LoVo (cell line): ENCODE results near the gene GNAZ.
"Not testable (repeated sequence)": the region's sequence is repeated elsewhere in the genome, so short reads cannot be mapped to it uniquely, and the experiment has no call there.

ENCODE experiments used
- DNase-seq: peaks from one replicate; pipeline ENCODE4 v3.0.0-alpha.2; 2016; ENCODE audit warnings: low spot score

GNAZ gene

GRCh38 chr22:23133922-23134321 lies 63.6 kb downstream of the GNAZ start:
- DNase-seq = no peak

GRCh38 chr22:23136991-23137390 lies 66.7 kb downstream of the GNAZ start:
- DNase-seq = not testable (repeated sequence)

- no peak for DNase-seq
These were observed 67.1 kb downstream of the GNAZ start for GRCh38 chr22:23137468-23137867.

- no peak for DNase-seq
These were observed 67.7 kb downstream of the GNAZ start for GRCh38 chr22:23137905-23138561.

GRCh38 chr22:23138584-23139435 lies 68.5 kb downstream of the GNAZ start:
- no peak for DNase-seq

GRCh38 chr22:23140385-23140784 lies 70.1 kb downstream of the GNAZ start:
- no peak for DNase-seq

- no peak for DNase-seq
These were observed 72.3 kb downstream of the GNAZ start for GRCh38 chr22:23142546-23143105.

GRCh38 chr22:23143119-23143518 lies 72.8 kb downstream of the GNAZ start:
- no peak for DNase-seq

- no peak for DNase-seq
These were observed 74.1 kb downstream of the GNAZ start for GRCh38 chr22:23144432-23144831.

- peak; percentile 88 for DNase-seq
These were observed 74.9 kb downstream of the GNAZ start, which contains the start of gene RAB36 for GRCh38 chr22:23144932-23145877. Gene RAB36, plus strand, starts transcription at chr22:23145477. Its CDS starts 1,140 bp downstream, at chr22:23146617.

- DNase-seq = no peak
These were observed 75.7 kb downstream of the GNAZ start for GRCh38 chr22:23145878-23146470.

GRCh38 chr22:23146478-23147205 lies 76.3 kb downstream of the GNAZ start:
- DNase-seq = no peak

GRCh38 chr22:23147617-23148387 lies 77.5 kb downstream of the GNAZ start:
- DNase-seq = no peak

- DNase-seq = no peak
These were observed 79.5 kb downstream of the GNAZ start for GRCh38 chr22:23149743-23150238.

GRCh38 chr22:23150762-23151161 lies 80.4 kb downstream of the GNAZ start:
- DNase-seq = no peak

GRCh38 chr22:23151827-23152226 lies 81.5 kb downstream of the GNAZ start:
- no peak for DNase-seq

GRCh38 chr22:23152238-23153114 lies 82.2 kb downstream of the GNAZ start:
- no peak for DNase-seq

- DNase-seq = no peak
These were observed 83.7 kb downstream of the GNAZ start for GRCh38 chr22:23153994-23154393.

GRCh38 chr22:23154461-23154860 lies 84.1 kb downstream of the GNAZ start:
- no peak for DNase-seq
